ENCODE results near the gene AGAP1.

AGAP1 gene

DNA sequence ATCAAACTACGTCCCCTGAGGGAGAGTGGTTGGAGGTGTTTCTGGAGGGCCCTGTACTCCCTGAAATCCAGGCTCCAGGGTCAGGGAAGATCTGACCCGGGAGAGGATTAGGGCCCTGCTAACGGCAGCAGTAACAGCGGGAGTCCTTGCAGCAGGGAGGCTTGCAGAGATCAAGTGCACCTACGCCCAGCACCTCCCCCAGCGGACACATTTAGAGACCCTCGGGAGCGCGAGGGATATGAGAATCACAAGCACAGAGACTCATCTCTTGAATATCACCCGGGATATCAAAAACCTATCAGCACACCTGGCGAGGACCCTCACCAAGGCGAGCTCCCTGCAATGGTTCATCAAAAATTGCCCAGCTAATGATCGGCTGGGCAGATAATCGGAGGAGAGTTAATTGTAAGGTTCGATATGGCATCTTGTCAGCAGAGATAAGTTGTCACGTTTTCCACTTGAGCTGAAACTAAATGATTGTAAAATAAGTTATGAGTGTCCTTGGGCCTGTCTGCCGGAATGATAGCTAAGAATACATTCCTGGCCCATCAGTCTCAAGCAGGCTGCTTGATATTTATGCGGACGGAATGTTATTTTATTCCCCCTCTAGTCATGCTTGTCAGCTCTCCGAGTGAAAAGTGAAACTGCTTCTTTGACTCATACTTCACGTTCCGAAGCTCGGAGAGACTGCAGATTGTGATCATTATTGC, 464.5 kb downstream of the AGAP1 start:
- DNase-seq = no peak

DNA sequence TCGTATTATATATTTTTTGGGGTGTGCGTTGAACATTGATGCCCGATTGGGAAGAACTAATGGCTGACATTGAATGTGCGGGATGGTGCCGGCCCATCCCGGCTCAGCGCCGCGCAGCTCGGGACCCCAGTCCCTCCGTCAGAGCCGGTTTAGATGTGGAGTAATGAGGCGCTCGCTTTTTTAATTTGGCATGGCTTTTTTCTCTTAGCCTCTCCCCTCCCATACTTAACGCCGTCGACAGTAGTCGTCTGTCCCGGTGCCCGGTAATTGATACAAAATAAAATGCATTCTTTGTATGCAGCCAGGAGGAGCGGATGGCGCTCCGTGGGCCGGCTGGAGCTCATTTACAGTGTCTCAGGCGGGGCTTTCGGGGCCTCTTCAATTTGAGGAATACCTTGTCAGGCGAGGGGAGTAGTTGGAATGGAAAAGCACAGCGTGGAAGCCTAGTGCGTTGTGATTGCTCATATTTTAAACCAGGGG, 465.1 kb downstream of the AGAP1 start:
- no peak for DNase-seq

DNA sequence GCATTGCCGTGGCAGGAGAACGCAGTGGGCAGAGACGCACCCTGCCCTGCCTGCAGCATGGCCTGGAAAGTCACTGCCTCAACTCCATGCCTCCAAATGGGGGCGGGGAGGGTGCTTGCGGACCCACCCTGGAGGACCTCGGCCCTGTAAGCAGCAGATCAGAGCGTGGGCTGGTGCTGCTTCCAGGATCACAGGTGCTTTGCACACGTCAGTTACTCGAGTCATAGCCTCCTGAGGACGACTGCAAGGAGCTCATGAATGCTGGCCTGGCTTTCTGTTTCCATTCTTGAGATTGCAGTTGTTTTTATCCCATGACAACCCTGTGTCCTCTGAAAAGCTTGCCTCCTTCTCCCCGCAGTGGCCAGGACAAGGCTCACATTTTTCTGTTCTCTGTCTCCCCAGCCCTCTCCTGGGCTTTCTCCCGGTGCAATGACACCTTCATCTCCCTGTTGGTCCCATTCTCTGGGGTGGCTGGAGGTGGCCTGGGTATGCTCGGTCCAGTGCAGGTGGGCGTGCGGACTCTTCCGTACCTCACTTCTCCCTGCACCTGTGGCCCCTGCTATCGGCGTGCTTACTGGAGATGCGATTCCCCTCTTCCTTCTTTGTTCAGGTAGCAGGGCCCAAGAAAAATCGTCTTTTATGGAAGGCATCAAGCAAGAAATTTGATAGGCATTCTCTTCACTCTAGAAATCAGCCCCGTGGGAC, 466.3 kb downstream of the AGAP1 start:
- no peak for DNase-seq

DNA sequence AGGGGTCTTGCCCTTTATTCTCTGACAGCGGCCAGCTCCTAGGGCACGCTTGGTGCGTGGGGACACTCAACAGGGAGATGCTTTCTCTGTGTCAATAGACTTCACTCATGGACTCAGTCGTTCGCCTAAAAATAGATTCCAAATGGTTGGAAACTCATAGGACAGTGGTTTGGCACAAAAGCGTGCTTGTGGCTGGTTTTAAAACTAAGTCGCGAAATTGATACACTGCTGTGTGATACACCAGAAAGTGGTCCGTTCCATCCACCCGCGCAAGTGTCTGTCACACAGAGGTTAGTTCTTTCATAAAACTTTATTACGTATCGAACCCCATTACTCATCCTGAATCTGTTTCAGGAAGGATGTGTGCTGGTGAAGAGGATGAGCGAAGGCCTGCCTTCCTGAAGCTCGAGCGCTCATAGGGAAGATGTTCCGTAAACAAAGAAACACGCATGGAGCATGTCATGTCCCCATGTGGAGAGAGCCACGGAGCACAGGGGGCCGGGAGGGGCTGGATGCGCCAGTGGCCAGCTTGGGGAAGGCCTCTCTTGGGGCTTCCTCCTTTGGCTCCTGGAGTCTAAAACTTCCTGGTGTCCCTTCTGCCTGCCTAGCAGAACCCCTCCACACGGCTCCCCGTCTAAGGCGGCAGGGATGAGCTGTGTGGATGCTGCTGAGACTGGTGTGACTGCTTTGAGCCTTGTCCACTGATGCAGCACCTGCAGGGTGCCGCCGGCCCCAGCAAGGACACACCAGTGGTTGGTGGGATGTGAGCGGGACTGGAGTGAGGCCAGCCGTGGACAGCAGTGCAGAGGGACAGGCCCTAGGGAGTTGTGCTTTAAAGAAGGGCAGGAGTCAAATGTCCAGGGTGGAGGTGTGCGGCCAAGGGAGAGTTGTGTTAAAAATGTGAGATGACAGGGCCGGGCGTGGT, 467.1 kb downstream of the AGAP1 start:
- DNase-seq = no peak

DNA sequence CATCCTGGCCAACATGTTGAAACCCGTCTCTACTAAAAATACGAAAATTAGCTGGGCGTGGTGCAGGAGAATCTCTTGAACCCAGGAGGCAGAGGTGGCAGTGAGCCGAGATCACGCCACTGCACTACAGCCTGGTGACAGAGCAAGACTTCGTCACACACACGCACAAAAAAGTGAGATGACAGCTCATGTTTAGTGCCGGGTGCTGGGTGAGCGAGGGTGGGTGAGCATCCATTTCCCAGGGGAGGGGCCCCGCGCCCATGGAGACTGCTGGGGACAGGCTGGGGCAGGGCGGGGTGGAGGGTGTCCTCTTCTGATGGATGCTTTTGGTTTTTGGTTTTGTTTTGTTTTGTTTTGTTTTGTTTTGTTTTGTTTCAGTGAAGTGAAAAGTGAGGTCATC, 467.9 kb downstream of the AGAP1 start:
- no peak for DNase-seq

DNA sequence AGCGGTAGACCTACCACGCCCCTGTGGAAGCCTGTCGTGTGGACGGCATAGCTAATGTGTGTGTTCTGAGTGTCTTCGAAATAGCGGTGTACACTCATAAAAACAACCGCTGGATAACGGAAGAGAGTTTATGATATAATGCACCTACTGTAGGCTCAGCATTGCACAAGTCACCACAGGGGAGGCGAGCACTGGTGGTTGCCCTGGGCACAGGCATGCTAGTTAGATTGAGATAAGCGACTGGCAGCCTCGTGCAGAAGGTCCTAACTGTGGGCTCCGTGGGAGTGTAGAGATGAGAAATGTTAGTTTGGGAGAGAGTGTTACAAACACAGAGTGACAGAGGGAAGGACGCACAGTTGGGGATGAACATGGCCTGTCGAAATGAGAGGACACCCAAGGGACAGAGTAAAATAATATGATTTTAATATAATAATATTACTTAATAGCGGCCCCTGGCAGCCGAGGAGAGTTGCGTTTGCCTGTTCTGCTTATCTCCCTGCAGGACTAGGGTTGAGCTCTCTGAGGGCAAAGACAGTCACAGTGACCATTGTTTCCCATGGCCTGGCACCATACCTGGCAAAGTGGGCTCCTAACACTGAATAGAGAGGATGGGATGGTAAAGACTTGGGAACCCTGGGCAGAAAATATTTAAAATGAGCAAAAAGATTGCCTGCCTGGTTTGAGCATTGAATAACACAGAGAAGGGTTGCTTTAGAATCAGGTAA, 470.2 kb downstream of the AGAP1 start:
- no peak for DNase-seq

DNA sequence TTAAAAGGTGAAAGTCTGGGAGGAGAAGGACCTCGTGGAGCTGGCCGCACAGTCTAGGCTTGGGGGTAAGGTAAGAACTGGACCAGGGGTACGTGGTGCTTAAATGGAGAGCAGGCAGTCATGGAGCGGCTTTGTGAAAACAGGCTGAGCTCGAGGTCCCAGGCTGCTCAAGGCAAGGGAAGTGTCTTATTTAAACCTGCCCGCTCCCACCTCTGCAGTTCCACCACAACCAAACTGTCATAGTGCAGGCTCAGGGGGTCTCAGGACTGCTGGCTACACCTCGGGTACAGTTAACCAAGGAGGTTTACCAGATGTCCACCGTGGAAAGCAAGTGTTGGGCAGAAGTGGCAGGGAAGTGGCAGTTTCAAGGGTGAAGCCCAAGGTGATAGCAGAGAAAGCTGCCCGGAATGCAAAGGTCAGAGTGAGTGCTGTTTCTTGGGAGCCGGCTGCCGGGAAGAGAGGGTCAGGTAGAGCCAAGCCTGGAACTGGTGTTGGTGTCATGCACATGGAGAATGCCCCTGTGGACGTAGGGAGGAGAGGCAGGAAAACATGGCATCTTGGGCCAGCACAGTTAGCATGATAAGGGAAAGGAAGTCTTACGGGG, 471.0 kb downstream of the AGAP1 start:
- no peak for DNase-seq

DNA sequence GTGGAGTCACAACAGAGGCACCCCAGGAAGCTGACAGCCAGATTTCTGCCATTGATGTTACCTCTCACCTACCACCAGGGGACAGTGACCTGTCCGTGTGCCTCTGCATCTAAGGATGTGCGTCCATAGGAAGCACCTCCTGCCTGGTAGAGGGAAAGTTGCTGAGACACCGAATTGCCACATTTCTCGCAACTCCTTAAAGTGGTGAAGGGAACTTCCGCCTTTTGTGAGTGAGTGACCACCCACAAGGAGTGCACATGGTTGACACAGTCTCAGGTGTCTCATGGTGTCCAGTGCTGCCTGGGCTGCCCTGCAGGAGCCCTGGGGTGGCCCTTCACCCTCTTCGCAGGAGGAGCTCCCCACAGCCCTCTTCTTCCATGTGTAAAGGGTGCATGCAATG, 472.6 kb downstream of the AGAP1 start:
- no peak for DNase-seq

DNA sequence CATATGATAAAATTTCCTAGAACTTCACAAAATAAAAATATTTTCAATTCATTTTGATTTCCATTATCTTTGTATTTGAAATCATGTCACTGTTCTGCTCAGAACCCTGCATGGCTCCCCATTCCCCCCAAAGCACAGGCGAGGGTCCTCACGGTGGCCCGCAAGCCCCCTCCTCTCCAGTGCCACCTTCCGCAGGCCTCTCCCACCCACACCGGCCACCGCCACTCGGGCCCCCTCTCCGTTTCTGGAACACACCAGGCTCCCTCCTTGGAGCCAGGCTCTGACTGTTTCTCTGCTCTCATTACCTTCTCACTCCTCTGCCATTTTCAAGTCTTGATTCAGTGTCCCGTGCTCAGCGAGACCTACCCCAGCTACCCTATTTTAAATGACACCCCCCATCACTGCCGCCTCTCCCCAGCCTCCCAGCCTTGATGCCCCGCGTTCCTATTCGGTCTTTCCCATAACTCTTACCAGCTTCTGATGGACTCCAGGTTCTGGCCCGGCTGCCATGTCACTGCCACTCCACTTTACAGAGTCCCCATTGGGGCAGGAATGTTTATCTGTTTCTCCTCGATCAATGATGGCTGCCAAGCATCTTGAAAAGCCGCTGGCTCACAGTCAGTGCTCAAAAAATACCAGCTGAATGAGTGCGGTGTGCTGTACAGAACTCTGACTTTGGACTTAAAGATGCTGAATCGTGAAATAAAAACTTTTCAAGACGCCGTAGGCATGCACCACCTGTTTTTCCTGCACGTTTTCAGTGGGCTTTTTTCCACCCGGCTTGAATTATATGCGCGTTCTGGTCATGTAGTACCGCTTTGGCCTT, 473.3 kb downstream of the AGAP1 start:
- DNase-seq = no peak

DNA sequence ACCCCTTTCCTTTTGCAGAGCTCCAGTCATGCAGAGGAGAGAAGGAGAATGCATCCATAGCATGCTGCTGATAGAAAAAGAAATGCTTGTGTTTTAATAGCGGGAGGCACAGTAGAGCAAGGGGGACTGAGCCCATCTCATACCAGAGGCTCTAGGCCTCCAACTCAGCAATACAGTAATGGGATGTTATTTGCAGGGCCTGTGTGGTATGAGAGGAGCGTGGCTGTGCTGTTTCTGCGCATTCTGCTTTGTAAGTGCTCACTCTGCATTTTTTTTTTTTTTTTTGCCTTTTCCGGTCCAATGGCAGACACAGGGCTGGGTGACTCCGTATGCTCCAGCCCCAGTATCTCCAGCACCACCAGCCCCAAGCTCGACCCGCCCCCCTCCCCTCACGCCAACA, 474.3 kb downstream of the AGAP1 start:
- DNase-seq = no peak

DNA sequence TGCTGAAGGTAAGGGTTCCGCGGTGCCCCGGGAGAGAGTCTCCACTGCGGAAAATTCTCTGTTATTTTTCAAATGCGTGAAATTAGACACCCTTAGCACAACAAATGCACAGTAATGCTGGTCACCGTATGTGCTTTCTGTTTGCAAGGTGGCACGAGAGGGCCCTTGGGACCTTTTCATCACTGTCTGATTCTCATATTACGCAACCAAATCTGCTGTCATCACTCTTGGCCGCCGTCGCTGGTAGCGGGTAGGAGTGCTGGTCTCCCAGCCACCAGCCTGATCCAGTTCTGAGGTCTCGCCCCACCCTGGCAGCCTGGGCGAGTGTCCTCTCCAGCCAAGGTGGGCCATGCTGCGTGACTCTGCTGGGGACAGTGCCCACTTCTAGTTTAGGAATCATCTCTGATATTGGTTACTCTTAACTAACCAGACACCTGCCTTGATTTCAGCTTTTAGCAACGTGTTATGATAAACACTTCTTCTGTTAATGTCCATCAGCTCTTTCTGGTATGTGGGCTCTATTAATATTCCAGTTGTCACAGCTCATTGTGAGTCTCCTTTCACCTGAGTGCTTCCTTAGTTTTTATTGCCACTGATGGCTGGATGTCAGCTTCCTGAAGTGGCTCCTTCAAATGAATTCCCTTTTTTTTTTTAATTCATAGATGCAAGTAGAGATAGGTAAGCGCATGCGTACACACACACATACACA, 474.9 kb downstream of the AGAP1 start:
- no peak for DNase-seq

DNA sequence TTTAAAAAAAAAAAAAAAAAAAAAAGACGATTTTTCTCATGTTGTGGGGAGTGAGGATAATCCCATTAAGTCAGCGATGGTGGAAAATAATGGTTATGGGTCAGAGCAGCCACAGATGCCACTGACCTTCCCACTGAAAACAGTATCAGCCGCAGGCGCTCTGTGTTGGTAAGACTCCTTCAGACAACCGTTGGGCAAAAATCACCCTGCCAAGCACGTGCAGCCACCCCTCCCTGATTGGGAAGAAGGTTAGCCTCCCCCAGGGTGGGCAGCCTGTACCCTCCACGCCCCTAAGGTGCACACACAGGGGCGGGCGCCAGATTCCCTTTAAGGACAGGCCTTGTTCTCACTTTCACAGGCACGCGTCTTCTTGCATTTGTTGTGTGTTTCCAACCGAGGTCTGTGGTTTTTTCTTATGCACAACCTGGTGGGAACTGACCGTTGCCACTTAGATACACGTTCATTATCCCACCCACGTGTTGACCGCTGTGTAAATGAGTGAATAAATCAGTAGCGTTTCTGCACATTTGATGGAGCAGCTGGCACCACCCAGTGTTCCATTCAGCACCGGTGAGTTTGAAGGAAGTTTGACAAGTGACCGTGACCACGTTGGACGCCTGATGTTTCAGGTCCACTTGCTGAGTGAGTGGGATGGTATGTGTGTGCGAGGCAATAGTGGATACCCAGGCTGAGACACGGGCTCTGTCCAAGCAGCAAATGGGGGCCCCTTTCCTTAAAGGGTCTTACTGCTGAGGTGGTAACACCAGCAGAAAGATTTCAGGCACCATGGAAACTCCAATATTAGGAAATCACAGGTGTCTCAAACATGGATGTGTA, 476.6 kb downstream of the AGAP1 start:
- no peak for DNase-seq

DNA sequence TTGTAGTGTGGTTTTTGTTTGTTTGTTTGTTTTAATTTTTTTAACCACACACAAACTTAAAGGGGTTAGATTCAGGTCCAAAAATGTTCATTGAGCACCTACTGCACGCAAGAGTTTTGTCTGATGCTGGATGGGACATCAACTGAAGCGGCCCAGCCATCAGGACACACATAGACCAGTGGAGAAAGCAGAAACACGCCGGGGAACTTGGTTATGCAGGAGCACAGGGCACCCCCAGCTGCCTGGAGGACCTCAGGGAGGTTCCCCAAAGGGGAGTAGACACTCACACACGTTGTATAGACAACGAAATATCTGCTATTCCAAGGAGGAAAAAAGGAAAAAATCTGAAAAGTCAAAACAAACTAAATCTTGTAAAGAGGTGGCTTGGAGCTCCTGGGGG, 482.7 kb downstream of the AGAP1 start:
- no peak for DNase-seq

DNA sequence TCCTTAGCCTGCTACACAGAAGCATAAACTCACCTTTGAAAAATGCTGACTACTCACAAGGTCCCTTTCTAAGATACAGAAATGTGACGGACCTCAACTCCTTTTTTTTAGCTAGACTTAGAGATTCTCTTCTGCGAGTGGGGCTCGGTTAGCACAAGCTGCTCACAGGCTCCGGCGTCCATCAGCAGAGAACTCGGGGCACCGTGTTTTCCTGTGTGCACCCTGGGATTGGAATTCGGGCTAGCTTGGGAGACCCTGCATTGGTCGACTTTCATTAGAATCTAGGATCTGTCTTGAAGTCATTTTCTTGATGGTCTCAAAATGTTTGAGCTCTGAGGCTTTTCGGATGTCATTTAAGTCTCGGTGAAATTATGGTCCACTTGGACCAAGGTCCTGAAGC, 483.1 kb downstream of the AGAP1 start:
- DNase-seq = no peak

DNA sequence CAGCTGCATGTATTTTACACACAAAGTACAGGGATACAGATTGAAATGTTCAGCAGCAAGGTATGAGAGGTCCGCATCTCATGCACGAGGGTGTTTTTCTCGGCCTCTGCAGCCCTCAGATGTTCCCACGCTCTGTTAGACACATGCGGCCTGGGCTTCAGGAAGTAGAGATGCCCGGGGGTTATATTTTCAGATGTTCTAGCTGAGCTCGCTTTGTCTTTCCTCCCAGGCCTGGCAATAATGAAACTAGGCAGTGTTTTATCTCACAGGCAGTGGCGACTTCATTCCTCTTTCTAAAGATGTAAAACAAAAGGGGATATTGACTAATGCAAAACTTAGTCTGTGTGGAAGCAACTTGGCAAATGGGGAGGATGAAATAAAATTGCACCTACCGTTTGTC, 483.6 kb downstream of the AGAP1 start:
- DNase-seq = no peak

DNA sequence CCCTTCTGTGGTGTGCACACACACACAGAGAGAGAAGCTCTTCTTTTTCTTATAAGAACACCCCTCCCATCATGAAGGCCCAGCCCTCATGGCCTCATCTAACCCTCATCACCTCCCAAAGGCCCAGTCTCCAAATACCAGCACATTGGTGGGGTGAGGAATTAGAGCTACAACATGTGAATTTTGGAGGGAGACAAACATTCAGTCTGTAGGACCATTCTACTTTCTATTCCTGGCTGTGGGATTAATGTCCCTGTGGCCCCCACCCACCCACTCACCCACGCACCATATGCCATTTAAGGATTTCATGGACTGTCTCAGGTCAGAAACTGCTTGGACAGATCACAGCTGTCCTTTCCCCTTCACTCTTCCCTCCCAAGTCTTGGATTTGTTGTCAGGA, 484.2 kb downstream of the AGAP1 start:
- DNase-seq = no peak

DNA sequence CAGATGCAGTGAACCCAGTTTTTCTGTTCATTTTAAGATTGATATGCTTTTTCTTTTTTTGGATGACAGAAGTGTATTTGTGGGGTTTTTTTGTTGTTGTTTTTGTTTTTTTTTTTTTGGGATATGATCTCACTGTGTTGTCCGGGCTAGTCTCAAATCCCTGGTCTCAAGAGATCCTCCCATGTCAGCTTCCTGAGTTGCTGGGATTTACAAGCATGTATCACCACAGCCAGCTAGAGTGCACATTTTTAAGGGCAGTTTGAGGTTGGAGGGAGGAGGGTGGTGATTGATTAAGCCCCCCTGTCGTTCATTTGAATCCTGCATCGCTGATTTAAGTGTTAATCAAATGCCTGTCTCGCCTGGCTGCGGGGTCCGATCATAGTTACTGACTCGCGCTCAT, 485.2 kb downstream of the AGAP1 start:
- DNase-seq = no peak

DNA sequence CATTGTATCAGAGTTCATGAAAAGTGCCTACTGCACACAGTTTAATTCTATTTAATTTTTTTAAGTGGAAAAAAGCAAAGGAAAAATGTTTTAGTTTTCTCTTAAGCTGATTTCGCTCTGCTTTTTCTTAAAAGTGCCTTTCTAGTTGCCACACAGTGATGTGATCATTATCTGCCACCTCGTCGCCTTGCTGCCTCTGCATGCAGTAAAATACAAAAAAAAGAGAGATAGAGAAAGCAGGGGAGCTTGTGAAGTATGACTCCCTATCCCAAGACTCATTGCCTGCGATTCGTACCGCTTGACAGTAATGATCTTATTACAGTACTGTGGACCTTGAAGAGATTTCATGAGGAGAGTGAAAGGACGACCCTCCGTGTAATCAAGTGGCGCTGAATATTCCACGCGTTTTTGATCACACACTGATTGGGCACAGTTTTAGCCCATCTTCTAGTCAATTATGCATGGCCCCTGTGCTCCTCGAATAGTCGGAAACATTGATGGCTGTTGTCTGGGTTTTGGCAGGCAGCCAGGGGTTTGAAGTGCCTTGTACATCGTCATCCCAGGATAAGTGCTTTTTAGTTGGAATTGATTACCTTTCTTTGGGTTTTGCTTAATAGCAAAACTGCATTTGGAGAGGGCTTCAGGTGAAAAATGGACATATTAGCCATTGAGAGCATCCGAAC, 486.1 kb downstream of the AGAP1 start:
- DNase-seq = no peak

DNA sequence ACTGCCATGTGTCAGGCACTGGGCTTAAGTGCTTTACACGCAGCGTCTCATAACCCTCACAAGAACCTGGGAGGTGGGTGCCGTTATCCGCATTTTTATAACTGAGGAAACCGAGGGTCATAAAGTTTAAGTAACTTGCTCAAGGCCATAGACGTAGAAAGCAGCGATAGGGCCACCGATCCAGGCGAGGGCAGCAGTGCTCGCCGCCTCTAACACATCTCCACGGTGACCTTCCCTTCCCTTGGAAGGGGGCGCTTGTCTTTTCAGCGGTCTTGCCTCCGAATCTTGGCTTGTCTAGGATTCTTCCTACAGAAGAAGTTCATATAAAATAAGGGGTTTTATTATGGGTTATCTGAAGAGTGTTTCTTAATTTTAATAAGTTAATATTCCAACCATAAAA, 487.8 kb downstream of the AGAP1 start:
- no peak for DNase-seq
